HCT116 (cell line): ENCODE data around the gene PFN3.

Source experiments
- CTCF ChIP-seq, 3 experiments: fragments of 200-600 bp in 1 of 3; sonication (generic) in 1 of 3; IDR thresholded peaks in 2 of 3; conservative IDR thresholded peaks in 1 of 3; 2 replicates each; pipeline ENCODE4 v1.5.1; 2012 to 2017; ENCODE audit warnings: low read depth in 2 of 3, low read length in 2 of 3, antibody characterized with exemption in 1 of 3, borderline replicate concordance in 1 of 3, control low read depth in 1 of 3, mild to moderate bottlenecking in 1 of 3, mixed read lengths in 1 of 3, mixed run types in 1 of 3, moderate library complexity in 1 of 3; ENCODE audit not compliant: insufficient read depth in 1 of 3
- MAX ChIP-seq: IDR thresholded peaks from 2 replicates; pipeline ENCODE4 v1.6.1; 2012

GRCh38 chr5:177363565-177363964 is 36.9 kb downstream of the PFN3 start:
- TF ChIP-seq MAX (no peak), CTCF (IDR thresholded peaks at IDR 0.05 in 2 of 3, conservative IDR thresholded peaks at IDR 0.05 in 1 of 3; ENCODE audit: borderline replicate concordance in 1 of 3, insufficient read depth in 1 of 3, low read depth in 2 of 3, low read length in 2 of 3) (no peak)
